Fibroblast of gingiva (primary cell): ENCODE measurements around the gene MCC.
A peak's percentile ranks its signal among the peaks of the same experiment; 100 is the strongest.

Experiments used
- DNase-seq: peaks from one replicate; pipeline ENCODE4 v3.0.0-alpha.2; 2011; ENCODE audit warnings: low read depth

MCC gene

DNA sequence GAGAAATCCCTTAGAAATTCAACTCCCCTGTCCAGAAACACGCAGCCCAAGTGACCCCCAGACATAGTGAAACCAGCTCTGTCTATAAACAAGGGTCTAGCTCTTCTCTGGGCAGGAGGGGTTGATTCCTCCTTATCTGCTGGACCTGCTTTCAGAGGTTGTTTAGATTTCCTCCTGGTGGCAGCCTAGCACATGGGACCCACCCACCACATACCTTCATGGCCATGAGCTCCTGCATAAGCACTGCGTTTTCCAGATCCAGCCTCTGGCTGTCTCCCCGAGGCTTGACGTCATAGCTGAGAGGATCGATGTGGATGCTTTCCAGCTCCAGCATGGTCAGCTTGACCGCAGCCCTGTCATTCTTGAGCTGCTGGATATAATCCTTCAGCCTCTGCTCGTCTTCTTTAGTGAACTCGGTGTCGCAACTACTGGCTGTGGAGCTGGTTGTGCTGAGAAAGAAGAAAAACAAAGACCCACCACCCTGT, 434.7 kb downstream of the MCC start:
- DNase-seq, result peak; percentile 22

DNA sequence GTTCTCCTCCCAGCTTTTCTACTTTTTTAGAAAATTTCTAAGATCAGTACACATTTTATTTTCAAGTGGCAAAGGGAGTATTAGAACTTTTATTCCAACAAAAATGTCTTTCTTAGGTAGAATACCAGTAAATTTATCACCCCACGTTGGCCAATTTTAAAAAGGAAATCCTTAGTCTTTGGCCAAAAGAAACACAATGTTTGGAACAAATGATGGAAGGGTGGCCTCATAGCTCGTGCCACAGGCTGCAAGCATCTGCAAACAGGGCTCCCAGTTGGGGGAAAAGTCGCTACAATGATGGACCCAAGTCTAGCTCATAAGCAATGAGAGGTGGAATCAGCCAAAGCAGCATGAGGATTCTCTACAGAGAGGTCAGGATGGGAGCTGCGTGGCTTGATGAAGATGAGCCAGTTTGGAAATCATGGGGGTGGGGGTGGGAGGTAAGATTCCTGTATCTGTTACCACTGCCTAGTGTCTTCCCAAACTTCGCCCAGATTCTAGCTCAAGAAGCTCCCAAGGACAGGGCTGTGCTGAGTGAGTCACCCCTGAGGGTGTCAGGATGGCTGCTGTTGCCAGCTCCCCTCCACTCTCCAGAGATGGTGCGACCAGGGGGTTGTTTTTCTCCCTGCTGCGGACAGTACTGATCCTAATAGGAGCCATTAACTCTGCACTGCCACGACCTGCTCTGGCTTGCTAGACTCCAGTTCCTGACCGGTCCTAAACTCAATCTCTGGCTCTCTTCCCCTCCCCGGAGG, 436.0 kb downstream of the MCC start:
- no peak for DNase-seq

DNA sequence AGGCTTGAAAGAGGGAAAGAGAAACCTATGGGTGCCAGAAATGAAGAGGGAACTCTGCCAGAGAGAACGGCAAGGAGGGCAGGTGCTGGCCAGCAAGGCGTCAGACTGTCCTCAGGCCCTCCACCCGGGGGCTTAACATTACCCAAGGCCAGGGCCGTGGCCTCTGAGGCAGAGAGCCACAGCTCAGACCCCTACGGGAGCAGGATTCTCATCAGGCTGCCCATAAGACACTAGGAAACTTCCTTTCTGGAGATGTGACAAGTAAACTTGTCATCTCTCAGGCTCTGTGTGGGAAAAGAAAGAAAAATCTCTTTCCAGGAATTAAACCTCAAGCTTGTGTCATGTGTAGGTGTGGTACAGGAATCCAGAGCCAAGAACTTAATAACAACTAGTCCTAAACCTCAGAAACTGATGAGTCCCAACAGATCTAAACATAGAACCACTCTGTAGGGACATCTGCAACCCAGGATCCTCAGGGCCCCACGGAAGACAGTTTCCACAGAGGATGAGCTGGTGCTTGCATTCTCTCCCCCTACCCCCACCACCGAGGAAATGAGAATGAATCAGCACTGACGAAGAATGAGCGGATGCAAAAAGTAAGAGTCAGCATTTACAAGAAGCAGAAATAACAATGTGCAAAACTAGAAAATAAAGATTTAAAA, 437.4 kb downstream of the MCC start:
- peak; percentile 68 for DNase-seq

DNA sequence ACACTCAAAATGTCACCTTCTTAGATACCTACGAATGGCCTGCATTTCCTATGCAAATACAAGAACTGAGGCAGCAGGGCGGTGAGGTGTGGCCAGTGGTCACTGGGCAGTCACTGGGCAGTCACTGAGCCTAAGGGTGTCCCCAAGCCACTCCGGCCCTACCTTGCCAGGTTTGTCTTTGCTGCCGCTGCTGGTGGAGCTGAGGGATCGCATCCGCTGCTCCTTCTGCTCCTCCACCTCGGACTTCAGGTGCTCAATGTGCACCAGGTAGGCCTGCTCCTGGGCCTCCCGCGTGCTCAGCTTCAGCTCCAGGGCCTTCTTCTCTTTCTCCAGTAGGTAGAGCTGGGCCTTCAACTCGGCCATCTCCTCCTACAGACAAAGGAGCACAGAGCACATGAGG, 439.3 kb downstream of the MCC start:
- DNase-seq, result no peak

DNA sequence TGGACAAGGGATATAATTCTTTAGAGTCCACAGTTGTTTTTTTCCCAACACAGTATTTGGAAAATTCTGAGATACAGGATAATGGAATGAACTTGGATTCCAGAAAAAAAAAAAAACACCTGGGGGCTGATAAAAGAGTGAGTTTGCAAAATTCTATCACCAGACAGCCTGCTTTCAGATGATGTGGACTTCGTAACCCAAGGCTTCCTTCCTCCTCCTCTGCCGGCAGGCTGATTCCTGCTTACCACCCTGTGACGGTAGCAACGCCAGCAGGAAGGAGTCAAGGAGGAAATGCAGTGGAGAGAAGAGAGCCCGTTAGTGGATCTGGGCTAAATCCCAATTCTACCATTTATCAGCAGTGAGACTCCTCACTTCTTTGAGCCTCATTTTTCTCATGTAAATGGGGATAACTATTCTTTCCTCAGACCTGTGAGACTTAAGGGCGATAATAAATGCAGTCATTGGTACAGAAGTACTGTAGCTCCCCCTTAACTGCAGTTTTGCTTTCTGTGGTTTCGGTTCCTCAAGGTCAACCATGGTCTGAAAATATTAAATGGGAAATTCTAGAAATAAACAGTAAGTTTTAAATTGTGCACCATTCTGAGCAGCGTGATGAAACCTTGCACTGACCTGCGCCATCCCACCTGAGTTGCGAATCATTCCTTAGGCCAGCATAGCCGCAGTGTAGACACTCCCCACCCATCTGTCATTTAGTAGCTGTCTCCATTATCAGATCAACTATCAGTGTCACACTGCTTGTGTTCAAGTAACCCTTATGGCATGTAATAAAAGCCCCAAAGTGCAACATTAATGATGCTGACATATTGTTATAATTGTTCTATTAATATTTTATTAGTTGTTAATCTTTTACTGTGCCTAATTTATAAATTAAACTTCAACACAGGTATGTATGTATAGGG, 440.3 kb downstream of the MCC start:
- DNase-seq, result no peak

DNA sequence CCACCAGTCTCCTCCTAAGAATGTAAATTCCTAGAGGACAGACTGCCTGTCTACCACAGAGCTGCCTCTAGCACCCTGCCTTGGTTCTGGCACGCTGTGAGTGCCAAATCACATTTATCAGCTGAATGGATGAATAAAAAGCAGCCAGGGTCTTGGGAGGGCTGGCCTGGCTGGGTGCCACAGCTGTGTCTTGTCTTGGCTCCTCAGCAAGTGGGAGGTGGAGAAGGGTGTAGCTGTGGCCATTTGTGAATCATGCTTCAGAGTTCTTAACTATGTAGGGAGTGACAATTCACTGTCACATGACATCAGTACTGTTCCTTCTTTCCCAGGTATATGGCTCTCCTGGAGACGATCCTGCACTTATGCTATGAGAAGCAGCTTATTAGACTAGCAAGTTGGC, 441.0 kb downstream of the MCC start:
- no peak for DNase-seq

GRCh38 chr5:113044776-113045465, 443.3 kb downstream of the MCC start:
- no peak for DNase-seq

GRCh38 chr5:113043491-113043931, 444.7 kb downstream of the MCC start:
- peak; percentile 45 for DNase-seq

DNA sequence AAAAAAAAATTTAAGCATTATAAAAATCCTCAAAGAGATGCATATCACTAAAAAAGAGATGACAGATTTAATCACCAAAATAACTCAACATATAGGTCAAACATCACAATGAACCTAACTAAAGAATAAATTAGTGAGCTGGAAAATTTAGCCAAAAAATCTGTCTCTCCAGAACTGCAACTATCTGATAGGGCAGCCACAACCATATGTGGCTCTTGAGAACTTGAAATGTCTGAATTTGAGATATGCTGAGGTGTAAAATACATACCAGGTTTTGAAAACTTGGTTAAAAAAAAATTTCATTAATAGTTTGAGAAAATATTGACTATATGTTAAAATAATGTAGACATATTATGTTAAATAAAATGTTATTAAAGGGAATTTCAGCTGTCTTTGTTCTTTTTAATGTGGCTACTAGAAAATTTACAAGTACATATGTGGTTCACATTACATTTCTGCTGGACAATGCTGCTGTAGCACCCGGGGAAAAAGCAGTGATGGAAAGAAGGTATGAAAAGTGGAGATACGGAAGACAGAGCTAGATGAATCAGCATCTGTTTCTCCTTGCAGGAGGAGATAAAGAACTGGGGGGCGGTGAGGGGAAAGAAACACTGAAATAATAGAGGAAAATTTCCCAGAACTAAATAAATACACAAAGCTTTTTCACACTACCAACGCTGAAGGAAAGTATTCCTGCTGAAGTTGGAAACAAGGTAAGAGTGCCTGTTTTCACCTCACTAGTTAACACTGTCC, 445.6 kb downstream of the MCC start:
- DNase-seq, result no peak

- DNase-seq, result no peak
Measured at GRCh38 chr5:113040672-113041260, 447.5 kb downstream of the MCC start.

DNA sequence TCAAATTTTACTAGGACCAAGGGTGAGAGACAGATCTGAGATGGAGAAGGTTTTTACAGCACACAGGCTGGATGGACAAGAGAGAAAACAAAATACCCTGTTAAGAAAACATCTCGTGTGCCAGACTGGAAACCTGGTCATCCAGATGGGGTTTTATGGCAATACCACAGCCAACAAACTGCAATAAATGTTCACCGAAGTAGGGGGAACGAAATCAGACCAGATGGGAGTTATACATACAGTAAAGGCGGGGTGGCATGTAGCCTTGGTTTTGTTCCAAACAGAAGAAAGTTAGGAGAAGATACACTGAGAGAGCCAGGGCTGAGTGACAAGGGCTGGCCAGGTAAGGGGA, 448.3 kb downstream of the MCC start:
- DNase-seq, result no peak

DNA sequence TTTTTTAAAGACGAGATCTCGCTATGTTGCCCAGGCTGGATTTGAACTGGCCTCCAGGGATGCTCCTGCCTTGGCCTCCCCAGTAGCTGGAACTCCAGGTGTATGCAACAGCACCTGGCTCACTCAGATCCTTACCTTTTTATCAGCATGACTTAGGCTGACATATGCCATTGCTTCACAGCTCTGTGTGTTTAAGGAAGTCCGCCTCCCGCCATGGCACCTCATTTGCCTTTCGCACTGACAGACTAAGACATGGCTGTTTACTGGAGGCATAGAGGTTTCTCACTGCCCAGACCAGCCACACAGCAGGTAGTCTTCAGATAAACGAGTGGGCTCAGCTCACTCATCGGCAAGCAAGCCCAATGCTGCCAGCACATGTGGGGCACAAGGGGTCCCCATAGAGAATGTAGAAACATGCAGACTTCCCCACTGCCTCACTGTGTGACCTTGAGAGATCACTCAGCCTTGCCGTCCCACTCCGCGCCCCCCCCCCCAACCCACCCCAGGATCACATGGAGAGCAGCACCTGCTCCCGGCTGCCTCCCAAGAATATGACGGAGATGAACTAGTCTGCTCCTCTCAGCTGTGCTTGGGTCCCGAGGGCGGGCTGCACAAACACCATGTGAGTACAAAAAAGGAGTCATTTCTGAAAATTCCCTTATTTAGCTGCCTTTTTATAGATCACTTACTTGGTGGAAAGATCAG, 448.9 kb downstream of the MCC start:
- DNase-seq, result no peak

- DNase-seq, result peak; percentile 14
Measured at GRCh38 chr5:113038714-113039113, 449.5 kb downstream of the MCC start.

DNA sequence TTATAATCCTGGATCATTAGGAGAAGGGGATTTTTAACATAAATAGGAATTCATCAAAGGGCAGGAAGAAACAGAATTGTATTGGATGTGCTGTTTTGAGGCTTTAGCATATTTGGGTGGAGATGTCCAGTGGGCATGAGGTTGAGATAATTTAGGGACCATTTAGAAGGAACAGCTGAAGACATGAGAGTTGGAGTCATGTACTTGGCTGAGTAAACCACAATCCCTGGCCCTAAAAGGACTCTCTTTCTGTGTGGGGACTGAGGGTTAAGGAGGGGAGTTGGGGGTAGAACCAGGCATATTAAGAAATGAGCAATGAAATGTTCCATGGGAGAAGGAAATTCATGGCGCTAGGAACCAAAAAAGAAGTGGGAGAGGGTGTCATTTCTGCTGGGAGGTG, 450.1 kb downstream of the MCC start:
- DNase-seq, result no peak

GRCh38 chr5:113036826-113037225, 451.4 kb downstream of the MCC start:
- no peak for DNase-seq

- DNase-seq, result no peak
Measured at GRCh38 chr5:113036321-113036720, 451.9 kb downstream of the MCC start.

GRCh38 chr5:113035096-113035495, 453.2 kb downstream of the MCC start:
- DNase-seq, result no peak

DNA sequence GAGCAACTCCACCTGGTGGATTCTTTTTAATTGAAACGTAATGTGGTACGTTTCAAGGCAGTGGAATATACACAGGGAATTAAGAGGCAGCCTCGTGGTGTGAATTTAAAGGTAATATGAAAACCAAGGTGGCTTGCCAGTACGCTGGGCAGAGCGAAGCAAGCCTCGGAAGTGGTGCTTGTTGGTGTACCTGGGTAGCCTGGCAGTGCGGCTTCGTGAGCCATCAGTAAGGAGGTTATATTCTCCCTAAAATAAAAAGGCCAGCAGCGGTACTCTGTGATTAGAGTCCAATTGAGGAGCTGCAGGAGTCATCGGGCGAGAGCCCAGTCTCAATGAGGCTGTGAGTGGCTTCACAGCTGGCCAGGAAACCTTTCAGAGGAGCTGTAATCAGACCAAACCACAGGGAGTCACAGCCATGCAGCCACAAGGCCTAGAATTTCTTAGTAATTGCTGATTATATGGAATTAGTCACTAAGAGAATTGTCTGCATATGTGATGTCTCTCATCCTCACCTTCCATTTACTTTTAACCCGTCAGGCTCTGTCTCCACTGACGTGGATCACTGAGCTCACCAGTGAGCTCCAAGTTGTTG, 454.0 kb downstream of the MCC start:
- DNase-seq, result peak; percentile 62

GRCh38 chr5:113031557-113031956, 456.7 kb downstream of the MCC start:
- no peak for DNase-seq

DNA sequence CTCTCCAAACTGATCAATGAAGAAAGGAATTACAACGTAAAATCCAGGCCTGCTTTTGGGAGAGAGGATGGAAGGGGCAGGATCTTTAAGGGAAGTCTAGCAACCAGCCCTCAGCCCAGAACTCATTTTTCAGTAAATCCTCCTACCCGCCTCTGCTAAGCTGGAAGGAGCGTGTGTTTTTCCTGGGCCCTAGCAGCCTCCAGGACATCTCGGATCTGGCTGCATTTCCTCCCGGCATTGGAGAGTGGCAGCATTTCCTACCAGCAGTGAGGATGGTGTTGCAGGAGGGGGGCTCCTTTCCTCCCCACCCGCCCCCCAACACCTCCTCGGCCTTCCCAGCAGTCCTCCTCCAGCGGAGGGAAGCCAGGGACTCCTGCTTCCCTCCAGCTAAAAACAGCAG, 457.1 kb downstream of the MCC start:
- DNase-seq, result no peak
